H9 (cell line): ENCODE measurements around the gene TIMM10B. TPM values are rescaled to one million over a fixed set of nuclear protein-coding genes. Genes with fewer than 3 reads are reported as not detected.

ENCODE experiments used
- DNase-seq: peaks from one replicate; pipeline ENCODE4 v3.0.0-alpha.2; 2017
- H2AFZ ChIP-seq: one replicate; pipeline ENCODE4 v1.6.1; 2013; ENCODE audit warnings: mild to moderate bottlenecking, low read length, control low read depth, moderate library complexity
- H2AK5ac ChIP-seq: 2 replicates; pipeline ENCODE4 v1.6.1; 2013; ENCODE audit warnings: low read length, control low read depth, mixed read lengths; ENCODE audit not compliant: insufficient read length
- H2BK120ac ChIP-seq: one replicate; pipeline ENCODE4 v1.6.1; 2013; ENCODE audit warnings: low read depth, mild to moderate bottlenecking, low read length, control low read depth, inconsistent platforms; ENCODE audit not compliant: poor library complexity, severe bottlenecking
- H2BK12ac ChIP-seq: 2 replicates; pipeline ENCODE4 v1.6.1; 2013; ENCODE audit warnings: low read length, control low read depth, mixed read lengths, low read depth; ENCODE audit not compliant: insufficient read length
- H2BK15ac ChIP-seq: 2 replicates; pipeline ENCODE4 v1.6.1; 2013; ENCODE audit warnings: low read depth, low read length, control low read depth
- H2BK20ac ChIP-seq: one replicate; pipeline ENCODE4 v1.6.1; 2013; ENCODE audit warnings: low read depth, mild to moderate bottlenecking, low read length, control low read depth, inconsistent platforms; ENCODE audit not compliant: poor library complexity, severe bottlenecking
- H2BK5ac ChIP-seq: 2 replicates; pipeline ENCODE4 v1.6.1; 2013; ENCODE audit warnings: low read length, control low read depth, mixed read lengths; ENCODE audit not compliant: insufficient read length
- H3K14ac ChIP-seq: 2 replicates; pipeline ENCODE4 v1.6.1; 2013; ENCODE audit warnings: low read length, control low read depth; ENCODE audit not compliant: insufficient read depth
- H3K18ac ChIP-seq: 2 replicates; pipeline ENCODE4 v1.6.1; 2013; ENCODE audit warnings: low read depth, mild to moderate bottlenecking, mixed read lengths, low read length, control low read depth; ENCODE audit not compliant: insufficient read length
- H3K23ac ChIP-seq: 2 replicates; pipeline ENCODE4 v1.6.1; 2013; ENCODE audit warnings: low read length, control low read depth, mixed read lengths, low read depth; ENCODE audit not compliant: insufficient read length
- H3K23me2 ChIP-seq: 2 replicates; pipeline ENCODE4 v1.6.1; 2013; ENCODE audit warnings: low read depth, mild to moderate bottlenecking, mixed read lengths, low read length, control low read depth; ENCODE audit not compliant: insufficient read length, poor library complexity, severe bottlenecking
- H3K27ac ChIP-seq: 2 replicates; pipeline ENCODE4 v1.5.1; 2013; ENCODE audit warnings: low read length, control low read depth, mixed read lengths, low read depth; ENCODE audit not compliant: insufficient read length
- H3K27me3 ChIP-seq: 2 replicates; pipeline ENCODE4 v1.6.1; 2013; ENCODE audit warnings: low read length, control low read depth, inconsistent platforms; ENCODE audit not compliant: insufficient read depth
- H3K4ac ChIP-seq: 2 replicates; pipeline ENCODE4 v1.6.1; 2013; ENCODE audit warnings: low read depth, mild to moderate bottlenecking, control low read depth, inconsistent platforms, low read length, moderate library complexity
- H3K4me1 ChIP-seq: 2 replicates; pipeline ENCODE4 v1.6.1; 2013; ENCODE audit warnings: low read length, control low read depth, inconsistent platforms; ENCODE audit not compliant: insufficient read depth
- H3K4me2 ChIP-seq: 2 replicates; pipeline ENCODE4 v1.6.1; 2013; ENCODE audit warnings: low read length, control low read depth, mixed read lengths; ENCODE audit not compliant: insufficient read length, insufficient read depth
- H3K56ac ChIP-seq: 2 replicates; pipeline ENCODE4 v1.6.1; 2013; ENCODE audit warnings: low read depth, mild to moderate bottlenecking, mixed read lengths, low read length, control low read depth; ENCODE audit not compliant: insufficient read length
- H3K79me1 ChIP-seq: 2 replicates; pipeline ENCODE4 v1.6.1; 2013; ENCODE audit warnings: low read depth, mild to moderate bottlenecking, moderate library complexity, low read length, control low read depth, inconsistent platforms; ENCODE audit not compliant: insufficient read depth, poor library complexity, severe bottlenecking
- H3K79me2 ChIP-seq: 2 replicates; pipeline ENCODE4 v1.6.1; 2013; ENCODE audit warnings: low read length, control low read depth, inconsistent platforms; ENCODE audit not compliant: insufficient read depth
- H3K9ac ChIP-seq: 2 replicates; pipeline ENCODE4 v1.6.1; 2013; ENCODE audit warnings: low read length, control low read depth, mixed read lengths; ENCODE audit not compliant: insufficient read length; ENCODE audit errors: extremely low read depth
- H3K9me3 ChIP-seq: one replicate; pipeline ENCODE4 v1.6.1; 2013; ENCODE audit warnings: low read depth, low read length, inconsistent platforms; ENCODE audit not compliant: control insufficient read depth
- H3T11ph ChIP-seq: one replicate; pipeline ENCODE4 v1.6.1; 2013; ENCODE audit warnings: mild to moderate bottlenecking, low read length, control low read depth, inconsistent platforms
- H4K20me1 ChIP-seq: one replicate; pipeline ENCODE4 v1.6.1; 2013; ENCODE audit not compliant: control insufficient read depth, insufficient read length, insufficient read depth
- H4K5ac ChIP-seq: 2 replicates; pipeline ENCODE4 v1.6.1; 2013; ENCODE audit warnings: low read depth, mild to moderate bottlenecking, mixed read lengths, low read length, control low read depth; ENCODE audit not compliant: insufficient read length
- H4K8ac ChIP-seq: replicated peaks from 2 replicates; pipeline ENCODE4 v1.6.1; 2013; ENCODE audit warnings: low read length, control low read depth, mixed read lengths, low read depth; ENCODE audit not compliant: insufficient read length
- H4K91ac ChIP-seq: 2 replicates; pipeline ENCODE4 v1.6.1; 2013; ENCODE audit warnings: low read depth, mild to moderate bottlenecking, moderate library complexity, mixed read lengths, low read length, control low read depth; ENCODE audit not compliant: insufficient read length
- H3K27ac Mint-ChIP-seq, 3 experiments: 2 replicates in 2 of 3; 3 replicates in 1 of 3; pipeline ENCODE4 v1.8.0; 2020 to 2021; ENCODE audit warnings: mixed read lengths in 3 of 3, mild to moderate bottlenecking in 1 of 3, moderate library complexity in 1 of 3
- H3K27me3 Mint-ChIP-seq: 2 replicates; pipeline ENCODE4 v1.8.0; 2021; ENCODE audit warnings: low read depth, mild to moderate bottlenecking, moderate library complexity, mixed read lengths
- H3K36me3 Mint-ChIP-seq, 3 experiments: 2 replicates in 2 of 3; 3 replicates in 1 of 3; pipeline ENCODE4 v1.8.0; 2020 to 2021; ENCODE audit warnings: low read depth in 3 of 3, mixed read lengths in 3 of 3; ENCODE audit not compliant: insufficient read depth in 1 of 3
- H3K4me1 Mint-ChIP-seq, 2 experiments: 2 replicates each; pipeline ENCODE4 v1.8.0; 2020; ENCODE audit warnings: mixed read lengths in 2 of 2
- H3K4me3 Mint-ChIP-seq, 2 experiments: 2 replicates in 1 of 2; 3 replicates in 1 of 2; pipeline ENCODE4 v1.8.0; 2020 to 2021; ENCODE audit warnings: mild to moderate bottlenecking in 2 of 2, mixed read lengths in 2 of 2, moderate library complexity in 1 of 2
- H3K9me3 Mint-ChIP-seq, 2 experiments: 2 replicates in 1 of 2; 3 replicates in 1 of 2; pipeline ENCODE4 v1.8.0; 2020; ENCODE audit warnings: mild to moderate bottlenecking in 2 of 2, mixed read lengths in 2 of 2, moderate library complexity in 1 of 2
- WGBS: extraction: QIAGEN DNeasy Blood & Tissue Kit; methylation state at CpG from one replicate; pipeline ENCODE4 v1.1.7; 2013; ENCODE audit warnings: missing lambda C conversion rate, low lambda C conversion rate, mixed read lengths; ENCODE audit not compliant: insufficient read length; ENCODE audit errors: extremely low coverage; 5-methylcytosine and 5-hydroxymethylcytosine counted together
- total RNA-seq: library from RNA; stranded (reverse); gene quantifications from 2 replicates; pipeline ENCODE4 v1.2.1, GENCODE V29; 2021
- TF ChIP-seq, protein P1 (sequence below): fragments of 200-600 bp; sonication (generic); conservative IDR thresholded peaks from 3 replicates; pipeline ENCODE4 v1.8.0; 2021; ENCODE audit warnings: antibody characterized with exemption, mild to moderate bottlenecking

The TIMM10B gene
- total RNA-seq, 1 experiment from 2014 or later: 49.9 TPM

DNA sequence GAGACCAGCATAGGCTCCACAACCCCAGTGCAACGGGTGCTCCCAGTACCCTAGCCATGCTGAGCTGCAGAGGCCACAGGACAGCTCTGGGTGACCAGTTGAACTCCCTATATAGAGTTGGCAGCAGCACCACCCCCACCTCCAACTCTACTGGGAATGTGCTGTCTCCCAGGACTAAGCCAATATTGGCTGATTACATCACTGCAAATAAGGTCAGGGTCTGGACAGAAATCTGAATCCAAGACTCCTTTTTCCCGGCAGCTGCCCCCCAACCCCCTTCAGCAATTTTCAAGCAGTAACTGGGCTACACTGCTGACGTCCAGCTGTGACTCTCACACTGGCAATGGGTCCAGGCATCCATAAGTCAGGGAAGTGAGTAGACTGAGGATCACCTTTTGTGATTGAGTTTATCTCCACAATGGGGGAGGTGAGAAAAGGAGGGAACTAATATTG, 40.4 kb upstream of the TIMM10B start, which contains the start of gene HPX:
Gene HPX, minus strand, starts transcription at position 82 of the 453 bp plus-strand sequence. Its CDS starts 24 bp downstream, at position 58.
- Histone ChIP-seq H3K23ac (no peak within 1 kb of the TSS), H3K9ac (no peak within 1 kb of the TSS), H4K20me1 (no peaks in the 10 kb centered on the region), H4K5ac (no peak within 1 kb of the TSS), H2BK5ac (no peak within 1 kb of the TSS), H3K56ac (no peak within 1 kb of the TSS), H3K27me3 (no peaks in the 10 kb centered on the region), H2BK20ac (no peak within 1 kb of the TSS), H3K79me1 (no peaks in the 10 kb centered on the region), H3K23me2 (no peaks in the 10 kb centered on the region), H2BK120ac (no peak within 1 kb of the TSS), H3K18ac (no peak within 1 kb of the TSS), H4K91ac (no peak within 1 kb of the TSS), H2AFZ (no peak within 1 kb of the TSS), H4K8ac (no peak within 1 kb of the TSS), H2BK12ac (no peak within 1 kb of the TSS), H2AK5ac (no peak within 1 kb of the TSS), H2BK15ac (no peak within 1 kb of the TSS), H3K14ac (no peak within 1 kb of the TSS), H3K27ac (no peak within 1 kb of the TSS), H3K4me2 (no peak within 1 kb of the TSS), H3K4me1 (no peaks in the 10 kb centered on the region), H3K4ac (no peak within 1 kb of the TSS), H3K9me3 (no peaks in the 10 kb centered on the region), H3K79me2 (no peaks in the 10 kb centered on the region), H3T11ph (no peak within 1 kb of the TSS)
- DNase-seq: no peak
- no peaks in the 10 kb centered on the region for H3K9me3 Mint-ChIP-seq
- H3K36me3 Mint-ChIP-seq: no peaks in the 10 kb centered on the region
- no peak within 1 kb of the TSS for H3K4me3 Mint-ChIP-seq
- WGBS: no CpG with 5 or more reads among the region's 3 CpGs
- TF ChIP-seq, protein P1, sequence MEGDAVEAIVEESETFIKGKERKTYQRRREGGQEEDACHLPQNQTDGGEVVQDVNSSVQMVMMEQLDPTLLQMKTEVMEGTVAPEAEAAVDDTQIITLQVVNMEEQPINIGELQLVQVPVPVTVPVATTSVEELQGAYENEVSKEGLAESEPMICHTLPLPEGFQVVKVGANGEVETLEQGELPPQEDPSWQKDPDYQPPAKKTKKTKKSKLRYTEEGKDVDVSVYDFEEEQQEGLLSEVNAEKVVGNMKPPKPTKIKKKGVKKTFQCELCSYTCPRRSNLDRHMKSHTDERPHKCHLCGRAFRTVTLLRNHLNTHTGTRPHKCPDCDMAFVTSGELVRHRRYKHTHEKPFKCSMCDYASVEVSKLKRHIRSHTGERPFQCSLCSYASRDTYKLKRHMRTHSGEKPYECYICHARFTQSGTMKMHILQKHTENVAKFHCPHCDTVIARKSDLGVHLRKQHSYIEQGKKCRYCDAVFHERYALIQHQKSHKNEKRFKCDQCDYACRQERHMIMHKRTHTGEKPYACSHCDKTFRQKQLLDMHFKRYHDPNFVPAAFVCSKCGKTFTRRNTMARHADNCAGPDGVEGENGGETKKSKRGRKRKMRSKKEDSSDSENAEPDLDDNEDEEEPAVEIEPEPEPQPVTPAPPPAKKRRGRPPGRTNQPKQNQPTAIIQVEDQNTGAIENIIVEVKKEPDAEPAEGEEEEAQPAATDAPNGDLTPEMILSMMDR: no peak
- peaks cover 0 to 3% of the 10 kb centered on the region in 2 experiments; a peak in 1 of 4 replicates for H3K4me1 Mint-ChIP-seq
- H3K27me3 Mint-ChIP-seq: no peaks in the 10 kb centered on the region
- H3K27ac Mint-ChIP-seq: peak within 1 kb of the TSS in 1 of 3 experiments; percentile 27; a peak in 1 of 7 replicates
